NCI-H1048 (cell line): ENCODE results near the gene PLPPR3.

Experiments used
- DNase-seq: peaks from one replicate; lab custom pipeline; 2025; lab: John Stamatoyannopoulos, UW

Gene PLPPR3

GRCh38 chr19:772730-773436, 48.9 kb downstream of the PLPPR3 start:
- no peak for DNase-seq

GRCh38 chr19:772063-772462, 49.7 kb downstream of the PLPPR3 start:
- no peak for DNase-seq

GRCh38 chr19:771332-771785, 50.4 kb downstream of the PLPPR3 start:
- no peak for DNase-seq

- DNase-seq = no peak
Measured at GRCh38 chr19:769616-770015, 52.1 kb downstream of the PLPPR3 start.

- no peak for DNase-seq
Measured at GRCh38 chr19:768424-768823, 53.3 kb downstream of the PLPPR3 start.

GRCh38 chr19:765179-765738, 56.5 kb downstream of the PLPPR3 start:
- DNase-seq = no peak

- no peak for DNase-seq
Measured at GRCh38 chr19:764301-764700, 57.5 kb downstream of the PLPPR3 start.

- no peak for DNase-seq
Measured at GRCh38 chr19:763869-764268, 57.9 kb downstream of the PLPPR3 start.

- DNase-seq = no peak
Measured at GRCh38 chr19:763181-763580, 58.6 kb downstream of the PLPPR3 start.
